Liver (tissue), 10 donors: Measurements from ENCODE around the gene GSX2. TPM values are rescaled to one million over a fixed set of nuclear protein-coding genes. Genes with fewer than 3 reads are reported as not detected.

ENCODE experiments used
- DNase-seq: peaks from one replicate; pipeline ENCODE4 v3.0.0-alpha.2; 2017; ENCODE audit warnings: low spot score
- H3K27ac ChIP-seq, 2 donors: one replicate each; pipeline ENCODE4 v1.7.0; 2013; ENCODE audit warnings: inconsistent platforms in 2 of 2, low read length in 2 of 2, control low read depth in 1 of 2, low read depth in 1 of 2, mild to moderate bottlenecking in 1 of 2
- H3K27me3 ChIP-seq, 4 donors: one replicate each; pipeline versions ENCODE4 v1.6.1 to v1.7.0; 2013; ENCODE audit warnings: low read length in 3 of 4, inconsistent platforms in 1 of 4, mild to moderate bottlenecking in 1 of 4, moderate library complexity in 1 of 4; ENCODE audit not compliant: control insufficient read depth in 4 of 4, insufficient read depth in 4 of 4
- H3K36me3 ChIP-seq, 4 donors: one replicate each; pipeline versions ENCODE4 v1.6.1 to v1.7.0; 2013; ENCODE audit warnings: low read length in 3 of 4, mild to moderate bottlenecking in 3 of 4, low read depth in 1 of 4, moderate library complexity in 1 of 4; ENCODE audit not compliant: control insufficient read depth in 4 of 4, insufficient read depth in 3 of 4
- H3K4me1 ChIP-seq, 4 donors: one replicate each; pipeline versions ENCODE4 v1.6.1 to v1.7.0; 2013; ENCODE audit warnings: low read length in 3 of 4, mild to moderate bottlenecking in 3 of 4, moderate library complexity in 1 of 4; ENCODE audit not compliant: control insufficient read depth in 4 of 4, insufficient read depth in 4 of 4
- H3K4me3 ChIP-seq, 3 donors: one replicate each; pipeline versions ENCODE4 v1.6.1 to v1.7.0; 2013; ENCODE audit warnings: low read length in 3 of 3, control low read depth in 1 of 3, low read depth in 1 of 3, mild to moderate bottlenecking in 1 of 3
- H3K9ac ChIP-seq, 2 donors: one replicate each; pipeline ENCODE4 v1.7.0; 2013; ENCODE audit warnings: low read length in 2 of 2, mild to moderate bottlenecking in 2 of 2, moderate library complexity in 2 of 2, control low read depth in 1 of 2, low read depth in 1 of 2
- H3K9me3 ChIP-seq, 4 donors: one replicate each; pipeline versions ENCODE4 v1.6.1 to v1.7.0; 2013; ENCODE audit warnings: low read length in 3 of 4; ENCODE audit not compliant: control insufficient read depth in 4 of 4
- ATF3 ChIP-seq: IDR thresholded peaks from 2 replicates; pipeline ENCODE4 v1.6.1; 2016; ENCODE audit warnings: antibody characterized with exemption
- FOXA1 ChIP-seq: IDR thresholded peaks from 2 replicates; pipeline ENCODE4 v1.6.1; 2016; ENCODE audit warnings: antibody characterized with exemption
- WGBS: extraction: QIAGEN DNeasy Blood & Tissue Kit; methylation state at CpG from one replicate; pipeline ENCODE4 v1.1.7; 2013; 5-methylcytosine and 5-hydroxymethylcytosine counted together
- polyA plus RNA-seq, 2 donors: library from polyadenylated mRNA; stranded (reverse) in 1 of 2; unstranded in 1 of 2; fragments of 200-250 nt in 1 of 2; fragments of >200 nt in 1 of 2; fragmentation: Nextera tagmentation in 1 of 2; extraction: Ambion mirVana in 1 of 2; gene quantifications; one replicate each; pipeline versions ENCODE4 v1.2.1 to v1.2.3, GENCODE V29; 2013 to 2015
- small RNA-seq: library from RNA; depleted of rRNA; stranded (forward); fragments of <200 nt; gene quantifications from one replicate; pipeline ENCODE3, GENCODE V24; 2014
- total RNA-seq, 2 donors: library from RNA; depleted of rRNA; stranded (reverse); fragments of >200 nt; gene quantifications; one replicate each; pipeline ENCODE4 v1.2.3, GENCODE V29; 2014
- donor health status: healthy.
- donor health status: healthy.
- donor health status: healthy.
- donor health status: healthy.
- donor health status: healthy.

GSX2 gene
- total and polyA plus RNA-seq, 4 donors, result not detected

DNA sequence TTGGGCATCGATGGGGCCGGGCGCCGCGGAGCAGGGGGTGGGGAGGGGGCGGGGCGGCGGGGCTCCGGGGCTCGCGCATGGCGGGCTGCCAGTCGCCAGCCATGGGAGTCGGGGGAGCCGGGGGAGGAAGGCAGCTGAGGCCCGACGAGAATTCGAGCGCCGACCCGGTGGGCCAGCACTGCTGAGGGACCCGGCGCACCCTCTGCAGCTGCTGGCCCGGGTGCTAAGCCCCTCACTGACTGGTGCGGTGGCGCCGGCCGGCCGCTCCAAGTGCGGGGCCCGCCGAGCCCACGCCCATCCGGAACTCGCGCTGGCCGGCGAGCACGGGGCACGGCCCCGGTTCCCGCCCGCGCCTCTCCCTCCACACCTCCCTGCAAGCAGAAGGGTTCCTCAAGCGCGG lies 49.4 kb downstream of the GSX2 start:
- no peak for DNase-seq
- H3K36me3 ChIP-seq, result no peaks in the 10 kb centered on the region
- no peaks in the 10 kb centered on the region for H3K4me1 ChIP-seq
- H3K9me3 ChIP-seq, result no peaks in the 10 kb centered on the region
- 48% methylated on average over 46 of the region's 46 CpGs for WGBS
- no peaks in the 10 kb centered on the region for H3K27me3 ChIP-seq
- TF ChIP-seq FOXA1, result no peak
- TF ChIP-seq ATF3, result no peak
- no peak overlapping the region for H3K27ac ChIP-seq
- H3K4me3 ChIP-seq, result peak overlapping the region in 1 of 3 donors; percentile 6
- no peak overlapping the region for H3K9ac ChIP-seq

Small RNA genes lying within 50 kb of the gene (small RNA-seq; reads per million reads assigned to genes)
- gene AC110792.1, result not detected

Other genes starting within 250 kb of the GSX2 start
- gene CHIC2, start 35.6 kb upstream of the GSX2 start, total RNA-seq, result 10 to 100 TPM; 21.7 to 26.2 TPM
- 10 to 100 TPM in 1 of 2 donors, 1 to 10 TPM in 1; 9.3 to 15.1 TPM for gene CHIC2, start 35.6 kb upstream of the GSX2 start, polyA plus RNA-seq
- gene PDGFRA, start 129.1 kb downstream of the GSX2 start, total RNA-seq, result 10 to 100 TPM in 1 of 2 donors, 1 to 10 TPM in 1; 6.5 to 37.0 TPM
- gene PDGFRA, start 129.1 kb downstream of the GSX2 start, polyA plus RNA-seq, result 1 to 10 TPM; 6.5 to 8.7 TPM